ENCODE measurements around the gene OGT.

The OGT gene

GRCh38 chrX:71619986-71620385 lies 87.1 kb downstream of the OGT start:
- Histone ChIP-seq H3K27ac (ENCODE audit: low read length) (no peak overlapping the region), H3K9me3 (ENCODE audit: control insufficient read depth, insufficient read depth, low read length) (no peaks in the 10 kb centered on the region), H3K27me3 (ENCODE audit: control insufficient read depth, insufficient read depth, low read length) (no peaks in the 10 kb centered on the region), H3K36me3 (ENCODE audit: control insufficient read depth, insufficient read depth, low read length) (no peaks in the 10 kb centered on the region), H3K4me1 (ENCODE audit: control insufficient read depth, insufficient read depth, low read length) (no peaks in the 10 kb centered on the region), H3K4me3 (ENCODE audit: low read length) (no peak overlapping the region)
- no CpG with 5 or more reads among the region's 1 CpG for WGBS (ENCODE audit: insufficient coverage, insufficient read length)
- DNase-seq (ENCODE audit: low read depth, low spot score), result no peak

GRCh38 chrX:71621603-71622002 lies 88.7 kb downstream of the OGT start:
- no peaks in the 10 kb centered on the region for H3K4me1 ChIP-seq (ENCODE audit: control insufficient read depth, insufficient read depth, low read length)
- no CpG with 5 or more reads among the region's 6 CpGs for WGBS (ENCODE audit: insufficient coverage, insufficient read length)
- H3K36me3 ChIP-seq (ENCODE audit: control insufficient read depth, insufficient read depth, low read length), result no peaks in the 10 kb centered on the region
- no peak for DNase-seq (ENCODE audit: low read depth, low spot score)
- no peak overlapping the region for H3K27ac ChIP-seq (ENCODE audit: low read length)
- no peaks in the 10 kb centered on the region for H3K9me3 ChIP-seq (ENCODE audit: control insufficient read depth, insufficient read depth, low read length)
- no peak overlapping the region for H3K4me3 ChIP-seq (ENCODE audit: low read length)
- no peaks in the 10 kb centered on the region for H3K27me3 ChIP-seq (ENCODE audit: control insufficient read depth, insufficient read depth, low read length)

- H3K4me3 ChIP-seq (ENCODE audit: low read length), result no peak overlapping the region
- H3K27ac ChIP-seq (ENCODE audit: low read length), result no peak overlapping the region
- H3K27me3 ChIP-seq (ENCODE audit: control insufficient read depth, insufficient read depth, low read length), result no peaks in the 10 kb centered on the region
- no CpG with 5 or more reads among the region's 9 CpGs for WGBS (ENCODE audit: insufficient coverage, insufficient read length)
- DNase-seq (ENCODE audit: low read depth, low spot score), result no peak
- H3K4me1 ChIP-seq (ENCODE audit: control insufficient read depth, insufficient read depth, low read length), result no peaks in the 10 kb centered on the region
- no peaks in the 10 kb centered on the region for H3K36me3 ChIP-seq (ENCODE audit: control insufficient read depth, insufficient read depth, low read length)
- H3K9me3 ChIP-seq (ENCODE audit: control insufficient read depth, insufficient read depth, low read length), result no peaks in the 10 kb centered on the region
These were observed 89.2 kb downstream of the OGT start for GRCh38 chrX:71622032-71622575.

GRCh38 chrX:71622576-71623450 lies 89.9 kb downstream of the OGT start:
- Histone ChIP-seq H3K4me3 (ENCODE audit: low read length) (no peak overlapping the region), H3K36me3 (ENCODE audit: control insufficient read depth, insufficient read depth, low read length) (no peaks in the 10 kb centered on the region), H3K27ac (ENCODE audit: low read length) (no peak overlapping the region), H3K4me1 (ENCODE audit: control insufficient read depth, insufficient read depth, low read length) (no peaks in the 10 kb centered on the region), H3K9me3 (ENCODE audit: control insufficient read depth, insufficient read depth, low read length) (no peaks in the 10 kb centered on the region), H3K27me3 (ENCODE audit: control insufficient read depth, insufficient read depth, low read length) (no peaks in the 10 kb centered on the region)
- peak; percentile 13 for DNase-seq (ENCODE audit: low read depth, low spot score)
- WGBS (ENCODE audit: insufficient coverage, insufficient read length), result no CpG with 5 or more reads among the region's 13 CpGs

GRCh38 chrX:71623714-71624113 lies 90.8 kb downstream of the OGT start:
- Histone ChIP-seq H3K9me3 (ENCODE audit: control insufficient read depth, insufficient read depth, low read length) (no peaks in the 10 kb centered on the region), H3K27ac (ENCODE audit: low read length) (no peak overlapping the region), H3K36me3 (ENCODE audit: control insufficient read depth, insufficient read depth, low read length) (no peaks in the 10 kb centered on the region), H3K27me3 (ENCODE audit: control insufficient read depth, insufficient read depth, low read length) (no peaks in the 10 kb centered on the region), H3K4me1 (ENCODE audit: control insufficient read depth, insufficient read depth, low read length) (no peaks in the 10 kb centered on the region), H3K4me3 (ENCODE audit: low read length) (no peak overlapping the region)
- WGBS (ENCODE audit: insufficient coverage, insufficient read length), result no CpG with 5 or more reads among the region's 3 CpGs
- DNase-seq (ENCODE audit: low read depth, low spot score), result no peak

- Histone ChIP-seq H3K4me3 (ENCODE audit: low read length) (no peak overlapping the region), H3K36me3 (ENCODE audit: control insufficient read depth, insufficient read depth, low read length) (no peaks in the 10 kb centered on the region), H3K27ac (ENCODE audit: low read length) (no peak overlapping the region), H3K4me1 (ENCODE audit: control insufficient read depth, insufficient read depth, low read length) (no peaks in the 10 kb centered on the region), H3K9me3 (ENCODE audit: control insufficient read depth, insufficient read depth, low read length) (no peaks in the 10 kb centered on the region), H3K27me3 (ENCODE audit: control insufficient read depth, insufficient read depth, low read length) (no peaks in the 10 kb centered on the region)
- WGBS (ENCODE audit: insufficient coverage, insufficient read length), result no CpG with 5 or more reads among the region's 5 CpGs
- DNase-seq (ENCODE audit: low read depth, low spot score), result no peak
These were observed 92.6 kb downstream of the OGT start for GRCh38 chrX:71625471-71625870.

Measured in iPS DF 6.9 (cell line).